Measurements from ENCODE around the gene FHL1.
"Not testable (repeated sequence)": the region's sequence is repeated elsewhere in the genome, so short reads cannot be mapped to it uniquely, and the experiment has no call there.

The FHL1 gene

DNA sequence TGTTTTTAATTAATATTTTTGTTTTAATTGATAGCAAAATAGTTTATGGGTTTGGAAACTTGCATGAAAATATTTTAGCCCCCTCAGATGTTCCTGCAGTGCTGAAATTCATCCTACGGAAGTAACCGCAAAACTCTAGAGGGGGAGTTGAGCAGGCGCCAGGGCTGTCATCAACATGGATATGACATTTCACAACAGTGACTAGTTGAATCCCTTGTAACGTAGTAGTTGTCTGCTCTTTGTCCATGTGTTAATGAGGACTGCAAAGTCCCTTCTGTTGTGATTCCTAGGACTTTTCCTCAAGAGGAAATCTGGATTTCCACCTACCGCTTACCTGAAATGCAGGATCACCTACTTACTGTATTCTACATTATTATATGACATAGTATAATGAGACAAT lies 63.5 kb downstream of the FHL1 start:
- DNase-seq: no peak

DNA sequence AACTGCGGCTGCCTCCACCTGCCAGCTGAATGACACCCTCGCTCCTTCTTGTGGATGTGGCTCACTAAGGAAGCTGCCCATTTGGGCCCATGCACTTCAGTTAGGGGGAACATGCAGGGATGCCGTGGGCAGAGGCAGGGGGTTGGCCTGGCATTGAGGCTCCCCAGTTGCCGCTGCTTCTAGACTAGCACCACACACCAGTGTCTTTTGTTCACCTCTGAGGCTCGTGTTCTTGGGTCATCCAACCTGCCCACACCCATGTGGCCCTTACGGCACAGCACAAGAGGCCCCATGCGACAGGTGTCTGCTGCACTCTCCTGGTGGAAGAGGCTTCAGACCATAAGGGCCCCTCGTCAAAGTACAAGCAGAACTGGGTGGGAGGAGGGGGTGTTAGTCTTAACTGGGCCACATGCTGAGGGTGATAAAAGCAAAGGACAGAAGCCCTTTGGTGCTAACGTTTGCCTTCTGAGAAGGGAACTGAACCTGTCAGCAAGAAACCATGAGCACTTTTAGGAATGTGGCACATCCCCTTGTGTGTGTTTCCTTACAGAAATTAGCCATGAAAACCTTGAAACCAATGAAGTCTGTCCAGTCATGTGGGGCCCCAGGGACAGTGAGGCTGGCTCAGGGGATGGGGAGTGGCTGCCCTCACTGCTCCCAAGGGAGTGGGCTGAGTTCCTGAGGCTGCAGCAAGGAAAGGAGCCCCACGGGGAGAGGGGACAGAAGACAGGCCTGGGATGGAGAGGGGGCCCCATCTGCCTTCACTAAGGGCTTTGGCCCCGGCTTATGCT lies 64.6 kb downstream of the FHL1 start:
- DNase-seq: no peak

- DNase-seq: no peak
These were observed 65.3 kb downstream of the FHL1 start for GRCh38 chrX:136212557-136213111.

GRCh38 chrX:136214551-136214950 lies 67.2 kb downstream of the FHL1 start:
- DNase-seq: no peak

- no peak for DNase-seq
These were observed 68.2 kb downstream of the FHL1 start for GRCh38 chrX:136215559-136215958.

DNA sequence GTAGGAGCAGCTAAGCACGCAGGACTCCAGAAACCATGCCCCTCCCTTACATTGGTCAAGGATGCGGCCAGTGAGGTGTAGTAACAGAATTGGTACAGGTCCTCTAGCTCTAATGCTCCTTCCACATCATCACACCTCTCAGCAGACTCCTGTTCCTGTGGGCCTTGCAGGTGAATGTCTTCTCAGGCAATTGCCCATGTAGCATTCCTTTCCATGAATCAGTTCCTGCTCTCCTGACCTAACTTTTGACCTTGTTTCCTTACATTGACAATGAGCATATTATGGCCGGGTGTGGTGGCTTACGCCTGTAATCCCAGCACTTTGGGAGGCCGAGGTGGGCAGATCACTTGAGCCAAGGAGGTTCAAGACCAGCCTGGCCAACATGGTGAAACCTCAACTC lies 72.6 kb downstream of the FHL1 start:
- DNase-seq: no peak

- no peak for DNase-seq
These were observed 73.2 kb downstream of the FHL1 start for GRCh38 chrX:136220540-136220939.

GRCh38 chrX:136220951-136221350 lies 73.6 kb downstream of the FHL1 start:
- no peak for DNase-seq

DNA sequence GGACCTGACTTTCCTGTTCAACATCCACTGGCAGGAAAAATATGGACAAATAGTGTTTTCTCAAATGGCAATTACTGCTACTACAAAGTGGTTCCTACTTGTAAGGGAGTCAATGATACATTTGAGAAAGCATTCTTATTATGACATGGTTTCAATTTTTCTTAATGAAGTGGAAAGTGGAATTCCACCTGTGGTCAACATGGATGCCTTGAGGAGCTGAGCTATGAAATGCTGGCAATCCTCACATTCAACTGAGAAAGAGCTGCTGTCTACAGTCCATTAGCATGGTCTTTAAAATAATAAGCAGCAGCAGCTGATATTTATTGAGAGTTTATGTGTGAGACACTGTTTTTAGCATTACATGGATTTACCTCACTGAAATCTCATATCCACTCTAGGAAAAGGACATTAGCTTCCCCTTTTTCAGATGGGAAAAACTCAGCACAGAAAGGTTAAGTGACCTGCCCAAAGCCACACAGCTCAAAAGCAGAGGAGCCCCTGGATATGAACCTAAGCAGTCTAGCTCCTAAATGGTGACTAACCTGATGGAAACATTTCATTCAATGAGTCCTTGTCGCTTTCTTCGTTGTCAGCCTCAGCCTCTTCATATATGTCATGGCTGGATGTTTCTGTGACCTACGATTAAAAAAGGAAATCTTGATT lies 74.6 kb downstream of the FHL1 start:
- DNase-seq: no peak

GRCh38 chrX:136227074-136227473 lies 79.7 kb downstream of the FHL1 start:
- DNase-seq: no peak

DNA sequence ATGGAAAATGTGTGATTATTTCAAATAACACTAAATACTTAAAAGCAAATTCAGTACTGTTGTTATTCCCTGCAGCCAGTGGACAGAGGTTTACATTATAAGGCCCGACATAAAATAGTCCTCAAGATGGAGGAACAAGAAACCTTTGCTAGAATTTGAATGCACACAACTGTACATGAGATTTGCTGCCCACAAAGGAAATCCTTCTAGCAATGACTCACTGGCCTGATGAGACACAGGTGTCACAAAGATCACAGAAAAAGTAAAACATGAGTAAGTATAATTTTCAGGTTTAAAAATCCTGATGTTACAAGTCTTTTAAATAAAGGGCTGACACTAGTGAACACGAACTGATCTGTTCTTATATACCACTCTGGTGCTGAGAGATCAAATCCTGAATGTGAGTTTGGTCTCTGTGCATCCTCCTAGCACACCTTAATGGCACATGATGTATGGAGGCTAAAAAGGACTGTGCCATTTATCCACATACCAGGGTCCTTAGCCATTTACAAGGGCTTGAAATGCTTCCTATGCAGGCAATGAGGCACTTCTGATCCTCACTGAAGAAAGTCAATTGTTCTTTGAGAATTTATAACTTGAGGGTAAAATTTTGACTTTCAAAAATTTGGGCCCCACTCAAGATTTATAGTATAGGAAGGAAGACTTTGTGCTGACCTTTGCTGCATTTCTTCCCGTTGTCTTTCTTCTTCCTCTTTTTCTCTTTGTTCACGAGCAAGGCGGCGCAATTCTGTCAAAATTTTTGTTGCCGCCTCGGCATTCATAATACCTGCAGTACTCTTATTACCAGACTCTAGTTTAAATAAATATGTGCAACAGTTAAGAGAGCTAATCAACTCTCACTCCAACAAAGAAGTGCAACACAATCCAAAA lies 80.9 kb downstream of the FHL1 start:
- no peak for DNase-seq

DNA sequence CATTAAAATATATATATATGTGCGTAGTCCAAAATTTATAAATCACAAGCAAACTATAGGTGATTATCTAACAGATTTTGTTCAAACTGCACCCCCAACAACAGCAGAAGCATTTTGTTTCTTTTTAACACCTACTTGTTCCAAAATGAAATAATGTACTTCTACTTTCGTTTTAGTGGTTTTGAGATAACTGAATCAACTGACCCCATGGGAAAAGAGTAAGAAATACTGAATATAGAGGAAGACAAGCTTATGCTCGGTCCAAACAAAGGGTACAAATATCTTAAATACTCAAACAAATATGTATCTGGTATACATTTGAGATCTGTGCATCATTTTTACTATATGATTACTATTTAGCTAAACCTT lies 81.5 kb downstream of the FHL1 start:
- no peak for DNase-seq

DNA sequence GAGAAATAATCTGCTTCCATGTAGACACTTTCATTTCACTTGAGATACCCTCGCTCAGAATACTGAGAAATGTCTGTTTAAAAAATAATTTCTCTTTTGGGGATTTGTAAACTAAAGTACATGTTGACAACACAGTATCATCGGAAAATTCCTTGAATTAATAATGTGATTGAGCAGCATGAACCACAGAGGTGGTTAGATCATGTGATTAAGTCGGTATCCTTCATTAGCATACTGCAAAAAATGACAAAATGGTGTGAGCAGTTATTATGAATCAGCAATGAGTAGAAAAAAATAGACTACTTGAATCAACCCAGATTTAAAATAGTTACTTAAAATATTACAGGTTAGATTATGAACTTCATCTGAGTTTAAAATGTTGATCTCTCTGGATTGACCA lies 89.7 kb downstream of the FHL1 start:
- no peak for DNase-seq

- not testable (repeated sequence) for DNase-seq
These were observed 90.5 kb downstream of the FHL1 start for GRCh38 chrX:136237849-136238248.

DNA sequence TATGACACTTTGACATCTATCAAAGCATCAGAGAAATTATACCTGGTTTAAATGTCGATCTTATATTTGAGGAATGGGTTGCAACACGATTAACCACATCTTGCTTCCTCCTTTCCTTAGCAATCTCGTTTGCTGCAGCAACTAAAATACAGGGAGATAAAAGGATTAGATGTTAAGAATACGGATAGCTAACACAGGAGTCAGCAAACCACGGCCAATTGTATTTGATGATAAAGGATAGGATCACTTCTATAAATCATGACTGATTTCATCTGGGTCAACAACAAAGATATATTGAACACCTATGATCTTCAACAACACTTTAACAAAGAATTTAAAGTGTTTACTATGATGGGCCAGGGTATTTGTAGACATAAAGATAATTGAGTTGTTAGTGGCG lies 98.9 kb downstream of the FHL1 start:
- no peak for DNase-seq

DNA sequence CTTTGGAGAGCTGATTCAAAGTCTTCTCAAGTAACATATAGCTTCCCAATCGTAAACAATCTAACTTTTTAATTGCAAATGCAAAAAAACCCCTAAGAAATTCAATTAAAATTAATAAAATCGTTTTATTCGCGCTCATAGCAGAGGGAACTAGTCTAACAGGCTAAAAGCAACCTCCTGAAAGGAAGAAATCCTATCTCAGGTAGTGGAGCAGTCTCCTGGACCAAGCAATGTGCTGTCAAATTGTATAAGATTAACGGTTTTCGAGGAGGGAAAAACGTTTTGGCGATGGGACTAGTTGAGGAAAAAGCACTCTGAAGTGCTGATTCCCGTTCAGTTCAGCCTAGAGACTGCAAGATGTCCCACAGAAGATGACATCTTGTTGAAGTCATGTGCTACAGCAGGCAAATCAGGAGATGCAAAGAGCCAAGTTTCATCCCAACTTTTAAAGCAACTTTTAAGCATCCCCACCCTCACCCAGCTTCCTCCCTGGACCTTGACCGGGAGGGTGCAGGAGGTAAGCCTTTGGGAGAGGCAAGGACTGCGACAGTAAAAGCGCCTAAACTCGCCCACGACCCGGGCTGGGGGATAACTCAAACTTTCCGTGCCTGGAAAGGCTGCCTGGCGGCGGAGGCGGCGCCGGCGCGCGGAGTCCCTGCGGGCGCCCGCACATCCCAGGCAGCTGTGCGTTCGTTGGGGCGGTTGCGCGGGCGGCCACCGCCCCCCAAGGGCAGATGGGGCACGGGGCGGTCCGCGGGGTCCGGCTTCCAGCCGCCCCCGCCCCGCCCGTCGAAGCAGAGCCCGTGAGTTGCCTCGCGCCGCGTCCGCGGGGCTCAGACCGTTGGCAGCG lies 103.1 kb downstream of the FHL1 start:
- peak; percentile 55 for DNase-seq

DNA sequence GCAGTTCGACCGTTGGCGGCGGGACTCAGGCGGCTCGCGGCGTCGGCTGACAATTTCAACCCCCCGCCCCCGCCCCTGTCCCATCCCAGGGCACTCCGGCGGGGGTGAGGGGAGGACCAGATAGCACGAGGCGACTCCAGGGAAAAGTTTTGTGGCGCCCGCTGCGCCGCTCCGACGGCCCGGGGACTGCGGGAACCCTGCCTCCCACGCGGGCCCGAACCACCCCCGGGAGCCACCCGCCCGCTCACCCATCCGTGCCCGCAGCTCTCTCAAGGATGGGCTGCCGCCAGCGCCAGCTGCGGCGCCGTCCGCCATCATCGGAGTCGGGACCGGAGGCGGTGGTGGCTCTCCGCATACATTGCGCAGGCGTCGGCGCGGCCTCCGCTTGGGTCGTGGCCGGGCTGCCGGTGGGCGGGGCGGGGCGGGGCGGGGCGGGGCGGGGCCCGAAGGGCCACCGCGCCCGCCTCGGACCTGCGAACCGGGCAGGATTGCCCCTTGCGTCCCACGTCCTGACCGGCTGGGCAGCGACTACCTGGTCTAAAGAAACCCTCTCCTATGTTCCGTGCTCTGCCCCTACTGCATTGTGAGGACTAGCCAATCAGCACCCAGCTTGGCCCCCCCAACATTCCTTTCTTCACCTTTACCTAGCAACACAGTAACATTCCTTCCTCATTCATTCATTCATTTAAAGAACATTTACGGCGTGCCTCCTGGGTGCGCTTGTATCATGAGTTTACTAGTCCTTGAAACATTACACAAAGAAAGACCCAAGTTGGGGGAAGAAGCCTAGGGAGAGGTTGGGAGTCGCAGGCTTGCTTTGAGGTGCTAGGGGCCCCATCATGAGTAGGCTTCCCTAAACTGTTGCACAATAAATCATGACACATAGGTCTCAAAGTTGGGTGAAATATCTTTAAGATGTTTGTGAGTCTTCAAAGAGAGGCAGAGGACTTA lies 104.0 kb downstream of the FHL1 start, which contains the start of gene MAP7D3:
MAP7D3 (minus strand) TSS at position 360 of the 951 bp plus-strand sequence; CDS start at position 318, 42 bp downstream.
- peak; percentile 73 for DNase-seq

DNA sequence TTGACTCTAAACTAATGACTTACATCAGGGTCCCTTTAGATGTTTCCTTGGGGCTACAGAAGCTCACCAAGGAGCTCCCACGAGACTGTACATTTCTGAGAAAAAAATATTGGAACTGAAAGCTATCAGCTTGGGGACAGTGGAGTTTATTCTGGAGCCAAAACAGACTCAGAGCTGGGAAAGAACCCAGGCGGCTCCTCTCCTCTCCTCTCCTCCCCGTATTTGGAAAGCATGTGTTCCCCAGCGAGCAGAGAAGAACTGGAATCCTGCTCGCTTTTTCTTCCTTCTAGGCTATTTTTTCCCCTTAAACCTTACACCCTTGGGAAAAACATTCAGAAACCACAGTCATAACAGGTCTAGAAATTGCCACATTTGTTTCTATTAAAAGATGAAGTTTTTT lies 108.2 kb downstream of the FHL1 start:
- DNase-seq: no peak

GRCh38 chrX:136256026-136256425 lies 108.7 kb downstream of the FHL1 start:
- DNase-seq: no peak

DNA sequence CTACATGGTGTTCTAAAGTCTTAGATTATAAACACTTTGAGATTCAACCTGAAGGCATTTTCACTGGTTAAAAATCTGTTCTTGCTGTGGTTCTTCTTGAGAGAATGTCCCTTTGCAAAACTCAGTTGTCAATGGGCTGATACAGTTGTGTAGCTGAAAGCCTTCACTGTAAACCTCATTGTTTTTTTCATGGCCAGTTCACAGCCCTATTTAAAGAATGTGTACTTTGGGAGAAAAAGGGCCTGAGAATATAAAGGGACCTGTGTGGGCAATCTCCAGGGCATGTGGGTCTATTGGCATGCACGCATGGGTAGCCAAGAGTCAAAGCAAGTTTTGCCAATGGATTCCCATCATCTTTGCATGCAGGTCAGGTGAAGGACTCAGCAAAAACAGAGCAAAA lies 111.6 kb downstream of the FHL1 start:
- no peak for DNase-seq

DNA sequence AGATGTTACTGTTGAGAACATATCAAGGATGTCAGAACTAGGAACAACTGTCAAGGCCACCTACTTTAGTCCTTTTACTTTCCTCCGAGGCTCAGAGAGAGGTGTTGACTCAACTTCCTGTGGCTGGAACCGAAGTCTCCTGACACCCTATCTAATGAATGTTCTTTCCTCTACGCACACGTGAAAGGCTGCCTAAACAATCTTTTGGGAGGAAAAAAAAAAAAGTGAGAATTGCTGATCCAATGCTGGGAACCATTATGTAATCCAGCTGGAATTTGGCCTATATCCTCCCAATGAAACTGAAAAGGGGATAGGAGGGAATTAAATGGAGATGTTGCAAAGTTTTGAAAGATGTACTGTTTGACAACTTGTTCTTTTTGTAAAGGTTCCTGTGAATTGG lies 112.2 kb downstream of the FHL1 start:
- DNase-seq: no peak

All from activated naive CD4-positive, alpha-beta T cell treated with anti-CD3 and anti-CD28 coated beads, Interleukin-2, amount 50 U/mL, for 16 hours (primary cell).